Fibroblast of the aortic adventitia (primary cell): Measurements from ENCODE around the gene NDUFAF2. TPM values are rescaled to one million over a fixed set of nuclear protein-coding genes. Genes with fewer than 3 reads are reported as not detected.

Source experiments
- DNase-seq: peaks from one replicate; pipeline ENCODE4 v3.0.0-alpha.2; 2010; ENCODE audit warnings: low read depth
- H3K4me3 ChIP-seq: 2 replicates; pipeline ENCODE4 v1.5.1; 2011; ENCODE audit warnings: low read depth, mild to moderate bottlenecking, control low read depth, low read length, moderate library complexity
- total RNA-seq: library from RNA; depleted of rRNA; stranded (reverse); fragments of >200 nt; gene quantifications from 2 replicates; pipeline ENCODE4 v1.2.3, GENCODE V29; 2012; ENCODE audit warnings: low replicate concordance
- TF ChIP-seq, protein P1 (sequence below): IDR thresholded peaks from 2 replicates; pipeline ENCODE4 v1.5.1; 2011; ENCODE audit warnings: mild to moderate bottlenecking, low read length, control low read depth, inconsistent platforms; ENCODE audit not compliant: insufficient read depth

Gene NDUFAF2
- total RNA-seq, 1 donor, result 50.8 TPM

DNA sequence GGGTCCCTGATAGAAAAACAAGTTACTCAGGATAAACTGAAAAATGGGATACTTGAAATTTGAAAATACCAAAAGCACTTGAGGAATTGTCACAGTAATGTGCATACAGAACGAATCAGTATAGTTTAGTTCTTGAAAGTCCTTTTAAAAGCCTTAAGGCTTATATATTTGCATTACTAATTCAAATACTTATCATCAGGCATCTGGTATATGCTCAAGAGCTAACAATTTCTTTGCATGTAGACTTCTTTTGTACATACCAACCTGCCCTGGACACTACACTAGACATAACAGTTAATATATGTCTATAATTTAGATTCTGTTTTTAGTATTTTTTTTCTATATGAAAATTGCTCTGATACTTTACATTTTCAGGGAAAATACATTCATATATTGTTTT is 174.1 kb downstream of the NDUFAF2 start:
- DNase-seq, result no peak
- H3K4me3 ChIP-seq, result no peak overlapping the region
- TF ChIP-seq, protein P1, sequence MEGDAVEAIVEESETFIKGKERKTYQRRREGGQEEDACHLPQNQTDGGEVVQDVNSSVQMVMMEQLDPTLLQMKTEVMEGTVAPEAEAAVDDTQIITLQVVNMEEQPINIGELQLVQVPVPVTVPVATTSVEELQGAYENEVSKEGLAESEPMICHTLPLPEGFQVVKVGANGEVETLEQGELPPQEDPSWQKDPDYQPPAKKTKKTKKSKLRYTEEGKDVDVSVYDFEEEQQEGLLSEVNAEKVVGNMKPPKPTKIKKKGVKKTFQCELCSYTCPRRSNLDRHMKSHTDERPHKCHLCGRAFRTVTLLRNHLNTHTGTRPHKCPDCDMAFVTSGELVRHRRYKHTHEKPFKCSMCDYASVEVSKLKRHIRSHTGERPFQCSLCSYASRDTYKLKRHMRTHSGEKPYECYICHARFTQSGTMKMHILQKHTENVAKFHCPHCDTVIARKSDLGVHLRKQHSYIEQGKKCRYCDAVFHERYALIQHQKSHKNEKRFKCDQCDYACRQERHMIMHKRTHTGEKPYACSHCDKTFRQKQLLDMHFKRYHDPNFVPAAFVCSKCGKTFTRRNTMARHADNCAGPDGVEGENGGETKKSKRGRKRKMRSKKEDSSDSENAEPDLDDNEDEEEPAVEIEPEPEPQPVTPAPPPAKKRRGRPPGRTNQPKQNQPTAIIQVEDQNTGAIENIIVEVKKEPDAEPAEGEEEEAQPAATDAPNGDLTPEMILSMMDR, result no peak

- TF ChIP-seq, protein P1, result no peak
- H3K4me3 ChIP-seq, result no peak overlapping the region
- no peak for DNase-seq
Measured at GRCh38 chr5:61120534-61120933, 175.5 kb downstream of the NDUFAF2 start.

GRCh38 chr5:61123145-61123544 is 178.1 kb downstream of the NDUFAF2 start:
- DNase-seq, result no peak
- TF ChIP-seq, protein P1, result no peak
- no peak overlapping the region for H3K4me3 ChIP-seq

GRCh38 chr5:61130289-61130688 is 185.3 kb downstream of the NDUFAF2 start:
- no peak overlapping the region for H3K4me3 ChIP-seq
- TF ChIP-seq, protein P1, result no peak
- DNase-seq, result no peak

DNA sequence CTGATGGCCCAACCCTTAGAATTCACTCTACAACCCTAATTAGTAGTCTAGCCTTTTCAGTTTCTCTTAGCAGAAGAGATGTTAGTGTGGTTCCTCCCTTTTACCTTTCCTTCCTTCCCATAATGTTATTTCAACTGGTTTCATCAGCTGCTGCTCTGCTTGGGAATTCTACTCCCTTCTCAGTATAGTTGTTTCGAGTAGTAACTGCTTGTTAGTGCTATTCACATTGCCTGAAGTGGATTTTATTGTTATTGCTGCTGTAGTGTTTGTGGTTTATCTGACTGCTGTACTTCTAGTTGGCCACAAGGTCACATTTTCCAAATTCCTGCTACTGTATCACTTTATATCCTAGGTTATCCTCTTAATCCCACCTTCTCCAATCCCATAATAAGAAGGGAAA is 187.6 kb downstream of the NDUFAF2 start:
- peak; percentile 60 for DNase-seq
- H3K4me3 ChIP-seq, result no peak overlapping the region
- TF ChIP-seq, protein P1, result peak; percentile 9

GRCh38 chr5:61137835-61138234 is 192.8 kb downstream of the NDUFAF2 start:
- TF ChIP-seq, protein P1, result no peak
- no peak for DNase-seq
- no peak overlapping the region for H3K4me3 ChIP-seq
